ENCODE data around the gene SLC6A9.

DNA sequence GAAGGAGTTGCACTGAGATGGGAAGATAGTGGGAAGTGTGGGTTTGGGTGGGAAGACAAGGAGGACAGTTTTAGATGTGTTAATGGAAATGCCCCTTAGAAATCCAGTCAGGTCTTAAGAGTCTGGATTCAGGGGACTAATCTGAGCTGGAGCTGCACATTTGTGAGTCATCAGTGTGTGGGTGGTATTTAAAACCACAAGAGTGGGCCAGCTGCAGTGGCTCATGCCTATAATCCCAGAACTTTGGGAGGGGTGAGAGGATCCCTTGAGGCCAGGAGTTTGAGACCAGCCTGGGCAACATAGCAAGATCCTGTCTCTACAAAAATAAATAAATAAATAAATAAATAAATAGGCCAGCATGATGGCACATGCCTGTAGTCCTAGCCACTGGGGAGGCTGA is 40.9 kb upstream of the SLC6A9 start:
- TF ChIP-seq, protein P1, sequence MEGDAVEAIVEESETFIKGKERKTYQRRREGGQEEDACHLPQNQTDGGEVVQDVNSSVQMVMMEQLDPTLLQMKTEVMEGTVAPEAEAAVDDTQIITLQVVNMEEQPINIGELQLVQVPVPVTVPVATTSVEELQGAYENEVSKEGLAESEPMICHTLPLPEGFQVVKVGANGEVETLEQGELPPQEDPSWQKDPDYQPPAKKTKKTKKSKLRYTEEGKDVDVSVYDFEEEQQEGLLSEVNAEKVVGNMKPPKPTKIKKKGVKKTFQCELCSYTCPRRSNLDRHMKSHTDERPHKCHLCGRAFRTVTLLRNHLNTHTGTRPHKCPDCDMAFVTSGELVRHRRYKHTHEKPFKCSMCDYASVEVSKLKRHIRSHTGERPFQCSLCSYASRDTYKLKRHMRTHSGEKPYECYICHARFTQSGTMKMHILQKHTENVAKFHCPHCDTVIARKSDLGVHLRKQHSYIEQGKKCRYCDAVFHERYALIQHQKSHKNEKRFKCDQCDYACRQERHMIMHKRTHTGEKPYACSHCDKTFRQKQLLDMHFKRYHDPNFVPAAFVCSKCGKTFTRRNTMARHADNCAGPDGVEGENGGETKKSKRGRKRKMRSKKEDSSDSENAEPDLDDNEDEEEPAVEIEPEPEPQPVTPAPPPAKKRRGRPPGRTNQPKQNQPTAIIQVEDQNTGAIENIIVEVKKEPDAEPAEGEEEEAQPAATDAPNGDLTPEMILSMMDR (IDR thresholded peaks at IDR 0.05; ENCODE audit: control extremely low read depth in 1 of 3, insufficient read depth in 1 of 3, low read depth in 1 of 3, low read length in 3 of 3) = no peak
- TF ChIP-seq CHD1 (IDR thresholded peaks at IDR 0.05; ENCODE audit: low read depth, low read length) = no peak
- no peak for TF ChIP-seq CEBPB (IDR thresholded peaks at IDR 0.05; ENCODE audit: low read depth, low read length)
- TF ChIP-seq POLR2A (IDR thresholded peaks at IDR 0.05; ENCODE audit: control extremely low read depth in 1 of 2, low read depth in 2 of 2, low read length in 2 of 2) = no peak

All from H1 (cell line).